GM23248 (cell line): ENCODE measurements around the gene F5. TPM values are rescaled to one million over a fixed set of nuclear protein-coding genes. Genes with fewer than 3 reads are reported as not detected.
"Not testable (repeated sequence)": the region's sequence is repeated elsewhere in the genome, so short reads cannot be mapped to it uniquely, and the experiment has no call there.

Experiments
- DNase-seq: peaks from one replicate; pipeline ENCODE4 v3.0.0-alpha.2; 2015
- H2AFZ ChIP-seq: fragments of 200-600 bp; sonication (generic); 2 replicates; pipeline ENCODE4 v1.6.1; 2016; ENCODE audit warnings: antibody characterized with exemption
- H3F3A ChIP-seq: fragments of 200-600 bp; sonication (generic); 2 replicates; pipeline ENCODE4 v1.6.1; 2016; ENCODE audit warnings: mild to moderate bottlenecking, antibody characterized with exemption, mixed run types; ENCODE audit not compliant: insufficient read depth
- H3K27ac ChIP-seq: fragments of 200-600 bp; sonication (generic); 2 replicates; pipeline ENCODE4 v1.5.1; 2016; ENCODE audit warnings: mild to moderate bottlenecking
- H3K27me3 ChIP-seq: fragments of 200-600 bp; sonication (generic); replicated peaks from 2 replicates; pipeline ENCODE4 v1.6.1; 2016; ENCODE audit warnings: mild to moderate bottlenecking; ENCODE audit not compliant: insufficient read depth
- H3K36me3 ChIP-seq: fragments of 200-600 bp; sonication (generic); 2 replicates; pipeline ENCODE4 v1.6.1; 2016; ENCODE audit warnings: low read depth, mild to moderate bottlenecking
- H3K4me1 ChIP-seq: fragments of 200-600 bp; sonication (generic); 2 replicates; pipeline ENCODE4 v1.6.1; 2016; ENCODE audit warnings: mild to moderate bottlenecking; ENCODE audit not compliant: insufficient read depth
- H3K4me2 ChIP-seq: fragments of 200-600 bp; sonication (generic); one replicate; pipeline ENCODE4 v1.6.1; 2016; ENCODE audit warnings: mild to moderate bottlenecking; ENCODE audit not compliant: unreplicated experiment
- H3K4me3 ChIP-seq: fragments of 200-600 bp; sonication (generic); 2 replicates; pipeline ENCODE4 v1.5.1; 2016; ENCODE audit warnings: mild to moderate bottlenecking
- H3K79me2 ChIP-seq: fragments of 200-600 bp; sonication (generic); 2 replicates; pipeline ENCODE4 v1.6.1; 2016; ENCODE audit warnings: mild to moderate bottlenecking; ENCODE audit not compliant: insufficient read depth
- H3K9ac ChIP-seq: fragments of 200-600 bp; sonication (generic); 2 replicates; pipeline ENCODE4 v1.6.1; 2016; ENCODE audit warnings: mild to moderate bottlenecking
- H3K9me2 ChIP-seq: fragments of 200-600 bp; sonication (generic); 2 replicates; pipeline ENCODE4 v1.6.1; 2016; ENCODE audit warnings: mixed run types, mild to moderate bottlenecking, moderate library complexity; ENCODE audit not compliant: insufficient read depth
- H3K9me3 ChIP-seq: fragments of 200-600 bp; sonication (generic); one replicate; pipeline ENCODE4 v1.6.1; 2017; ENCODE audit warnings: low read depth
- H4K20me1 ChIP-seq: fragments of 200-600 bp; sonication (generic); 2 replicates; pipeline ENCODE4 v1.6.0; 2016; ENCODE audit not compliant: insufficient read depth
- EZH2 ChIP-seq: fragments of 200-600 bp; sonication (generic); IDR thresholded peaks from 2 replicates; pipeline ENCODE4 v1.6.1; 2018; ENCODE audit warnings: antibody characterized with exemption, mild to moderate bottlenecking; ENCODE audit not compliant: insufficient read depth, poor library complexity, severe bottlenecking
- EZH2phosphoT487 ChIP-seq: fragments of 200-600 bp; sonication (generic); IDR thresholded peaks from 2 replicates; pipeline ENCODE4 v1.6.1; 2018; ENCODE audit warnings: antibody characterized with exemption, moderate library complexity, mild to moderate bottlenecking, low read depth; ENCODE audit not compliant: insufficient read depth
- WGBS, 2 experiments: methylation state at CpG; one replicate each; pipeline ENCODE4 v1.1.6; 2015 to 2017; ENCODE audit warnings: low lambda C conversion rate in 2 of 2, low coverage in 1 of 2; ENCODE audit errors: missing lambda C conversion rate in 2 of 2; 5-methylcytosine and 5-hydroxymethylcytosine counted together
- in situ Hi-C: fragments of 300-500 bp; cut with MboI; formaldehyde crosslinking; loops from 2 replicates; pipeline ENCODE4 v1.15.0; 2020
- polyA plus RNA-seq: library from polyadenylated mRNA; unstranded; fragments of >200 nt; fragmentation: Nextera tagmentation; extraction: Ambion mirVana; gene quantifications from 2 replicates; pipeline ENCODE4 v1.2.1, GENCODE V29; 2016
- total RNA-seq: library from RNA; depleted of rRNA; stranded (reverse); fragments of >200 nt; shearing (Covaris generic); gene quantifications from 2 replicates; pipeline ENCODE4 v1.2.3, GENCODE V29; 2014

Gene F5
- total and polyA plus RNA-seq, 2 experiments from 2014 or later, result not detected

GRCh38 chr1:169509354-169509753 is 76.9 kb downstream of the F5 start:
- Histone ChIP-seq H3K4me3 (no peak overlapping the region), H3K4me1 (peaks cover 22% of the 10 kb centered on the region), H3F3A (peaks cover 27% of the 10 kb centered on the region), H3K79me2 (no peaks in the 10 kb centered on the region), H4K20me1 (no peaks in the 10 kb centered on the region), H3K9me2 (peaks cover 2% of the 10 kb centered on the region; the same call in 1 of the 2 replicates), H3K4me2 (no peak overlapping the region), H3K9me3 (no peaks in the 10 kb centered on the region), H3K9ac (no peak overlapping the region), H3K27me3 (no peaks in the 10 kb centered on the region), H3K36me3 (no peaks in the 10 kb centered on the region), H3K27ac (no peak overlapping the region), H2AFZ (no peak overlapping the region)
- DNase-seq, result no peak
- in situ Hi-C loops, result no loop called here
- WGBS, 2 experiments, result 95 to 96% methylated on average over 1 of the region's 1 CpG
- TF ChIP-seq EZH2phosphoT487 (no peak), EZH2 (no peak)

GRCh38 chr1:169508432-169509338 is 77.6 kb downstream of the F5 start:
- peaks cover 22% of the 10 kb centered on the region for H3K4me1 ChIP-seq
- H3K27ac ChIP-seq, result no peak overlapping the region
- no peaks in the 10 kb centered on the region for H3K9me3 ChIP-seq
- WGBS, 2 experiments, result 50 to 56% methylated on average over 3 of the region's 3 CpGs
- H3K4me2 ChIP-seq, result no peak overlapping the region
- no peaks in the 10 kb centered on the region for H3K79me2 ChIP-seq
- no peak overlapping the region for H3K4me3 ChIP-seq
- no peaks in the 10 kb centered on the region for H3K27me3 ChIP-seq
- in situ Hi-C loops, result no loop called here
- H3K9ac ChIP-seq, result no peak overlapping the region
- H4K20me1 ChIP-seq, result no peaks in the 10 kb centered on the region
- no peak overlapping the region for H2AFZ ChIP-seq
- TF ChIP-seq EZH2 (no peak), EZH2phosphoT487 (no peak)
- H3F3A ChIP-seq, result peaks cover 27% of the 10 kb centered on the region
- no peak for DNase-seq
- no peaks in the 10 kb centered on the region for H3K36me3 ChIP-seq
- H3K9me2 ChIP-seq, result peaks cover 2% of the 10 kb centered on the region; the same call in 1 of the 2 replicates

- Histone ChIP-seq H2AFZ (no peak overlapping the region), H3K27ac (no peak overlapping the region), H3F3A (peaks cover 22% of the 10 kb centered on the region), H4K20me1 (no peaks in the 10 kb centered on the region), H3K36me3 (no peaks in the 10 kb centered on the region), H3K27me3 (no peaks in the 10 kb centered on the region), H3K9ac (no peak overlapping the region), H3K4me3 (no peak overlapping the region), H3K4me1 (peaks cover 16% of the 10 kb centered on the region), H3K4me2 (no peak overlapping the region), H3K79me2 (no peaks in the 10 kb centered on the region), H3K9me2 (peaks cover 2% of the 10 kb centered on the region; the same call in 1 of the 2 replicates), H3K9me3 (no peaks in the 10 kb centered on the region)
- in situ Hi-C loops, result no loop called here
- 62 to 66% methylated on average over 2 of the region's 2 CpGs for WGBS, 2 experiments
- TF ChIP-seq EZH2 (no peak), EZH2phosphoT487 (no peak)
- no peak for DNase-seq
Measured at GRCh38 chr1:169507413-169507812, 78.9 kb downstream of the F5 start.

GRCh38 chr1:169503601-169504000 is 82.7 kb downstream of the F5 start:
- H3K4me1 ChIP-seq, H3K9me2 ChIP-seq, H3K36me3 ChIP-seq, H3K27ac ChIP-seq, H3K27me3 ChIP-seq, H3K9ac ChIP-seq, H3K9me3 ChIP-seq, H3K4me2 ChIP-seq, DNase-seq, H3F3A ChIP-seq, H3K79me2 ChIP-seq, H2AFZ ChIP-seq, in situ Hi-C loops, H4K20me1 ChIP-seq, H3K4me3 ChIP-seq: not testable (repeated sequence)
- 73 to 80% methylated on average over 2 of the region's 2 CpGs for WGBS, 2 experiments

- Histone ChIP-seq H3K4me1 (0 out of 2 replicates have a peak, but pooled peaks cover 5% of the 10 kb centered on the region), H3K27me3 (no peaks in the 10 kb centered on the region), H3K4me3 (no peak overlapping the region), H3K9me2 (no peaks in the 10 kb centered on the region), H3K27ac (no peak overlapping the region), H2AFZ (no peak overlapping the region), H3K36me3 (no peaks in the 10 kb centered on the region), H3F3A (no peaks in the 10 kb centered on the region), H3K4me2 (no peak overlapping the region), H3K9me3 (no peaks in the 10 kb centered on the region), H4K20me1 (no peaks in the 10 kb centered on the region), H3K9ac (no peak overlapping the region), H3K79me2 (no peaks in the 10 kb centered on the region)
- no peak for DNase-seq
- in situ Hi-C loops, result no loop called here
- TF ChIP-seq EZH2, result no peak
- no peak for TF ChIP-seq EZH2phosphoT487
Measured at GRCh38 chr1:169499807-169500206, 86.5 kb downstream of the F5 start.
